Stomach (tissue), 9 donors: ENCODE results near the gene FBXO4. TPM values are rescaled to one million over a fixed set of nuclear protein-coding genes. Genes with fewer than 3 reads are reported as not detected.

Source experiments
- DNase-seq, 2 donors: peaks; one replicate each; pipeline versions ENCODE4 v3.0.0 to v3.0.0-alpha.2; 2013 to 2019
- H3K27ac ChIP-seq, 5 donors: fragments of 200-600 bp in 4 of 5; sonication (generic) in 4 of 5; one replicate each; pipeline ENCODE4 v1.5.1; 2013 to 2019; ENCODE audit warnings: mild to moderate bottlenecking in 1 of 5, moderate library complexity in 1 of 5
- H3K27me3 ChIP-seq, 3 donors: fragments of 200-600 bp; sonication (generic); one replicate each; pipeline ENCODE4 v1.5.1; 2017 to 2019; ENCODE audit warnings: mixed run types in 1 of 3
- H3K36me3 ChIP-seq, 4 donors: fragments of 200-600 bp; sonication (generic); 1 replicate in 3 of 4; 2 replicates in 1 of 4; pipeline ENCODE4 v1.5.1; 2016 to 2019
- H3K4me1 ChIP-seq, 4 donors: fragments of 200-600 bp; sonication (generic); one replicate each; pipeline ENCODE4 v1.5.1; 2016 to 2019
- H3K4me3 ChIP-seq, 4 donors: fragments of 200-600 bp; sonication (generic) in 3 of 4; one replicate each; pipeline ENCODE4 v1.5.1; 2016 to 2019; ENCODE audit warnings: mild to moderate bottlenecking in 1 of 4
- H3K9me3 ChIP-seq, 4 donors: fragments of 200-600 bp; sonication (generic); one replicate each; pipeline ENCODE4 v1.5.1; 2016 to 2019
- EP300 ChIP-seq: sonication (generic); formaldehyde crosslinking; IDR thresholded peaks from one replicate; pipeline ENCODE4 v1.6.1; 2017; ENCODE audit warnings: antibody characterized with exemption
- POLR2A ChIP-seq, 4 donors: fragments of 450-650 bp; IDR thresholded peaks; one replicate each; pipeline ENCODE4 v1.6.1; 2016; ENCODE audit warnings: antibody characterized with exemption in 4 of 4, control low read depth in 2 of 4, mild to moderate bottlenecking in 1 of 4, moderate library complexity in 1 of 4
- POLR2AphosphoS5 ChIP-seq, 3 donors: sonication (generic); formaldehyde crosslinking; IDR thresholded peaks; one replicate each; pipeline ENCODE4 v1.6.1; 2016; ENCODE audit warnings: antibody characterized with exemption in 3 of 3
- WGBS, 5 donors: extraction: QIAGEN DNeasy Blood & Tissue Kit in 3 of 5; methylation state at CpG; one replicate each; pipeline versions ENCODE4 v1.1.5 to v1.1.7; 2013 to 2018; 5-methylcytosine and 5-hydroxymethylcytosine counted together
- intact Hi-C: fragments of 100-400 bp; cut with DNase I; formaldehyde crosslinking; loops from one replicate; pipeline ENCODE4 v1.15.1; 2023; ENCODE audit warnings: low total_unique reads
- polyA plus RNA-seq, 3 donors: library from polyadenylated mRNA; stranded (reverse); fragments of 200-250 nt; gene quantifications; one replicate each; pipeline ENCODE4 v1.2.3, GENCODE V29; 2013
- total RNA-seq, 5 donors: library from RNA; depleted of rRNA; stranded (reverse); fragments of >200 nt; gene quantifications; one replicate each; pipeline versions ENCODE4 v1.1.0 to v1.2.3, GENCODE V29; 2014 to 2016
- TF ChIP-seq, protein P1 (sequence below), 7 experiments: fragments of 450-650 bp in 4 of 7; fragments of 200-600 bp in 3 of 7; sonication (generic) in 3 of 7; IDR thresholded peaks; one replicate each; pipeline ENCODE4 v1.5.1; 2016 to 2019; ENCODE audit warnings: antibody characterized with exemption in 7 of 7, control low read depth in 2 of 7, mild to moderate bottlenecking in 1 of 7
- donor health status: healthy with polysubstance abuse.
- donor health status: Bipolar disorder and iron deficiency.
- donor health status: healthy.

The FBXO4 gene
- total and polyA plus RNA-seq, 8 donors: 9.2 to 35.2 (median 16.8) TPM; not detected in 2

DNA sequence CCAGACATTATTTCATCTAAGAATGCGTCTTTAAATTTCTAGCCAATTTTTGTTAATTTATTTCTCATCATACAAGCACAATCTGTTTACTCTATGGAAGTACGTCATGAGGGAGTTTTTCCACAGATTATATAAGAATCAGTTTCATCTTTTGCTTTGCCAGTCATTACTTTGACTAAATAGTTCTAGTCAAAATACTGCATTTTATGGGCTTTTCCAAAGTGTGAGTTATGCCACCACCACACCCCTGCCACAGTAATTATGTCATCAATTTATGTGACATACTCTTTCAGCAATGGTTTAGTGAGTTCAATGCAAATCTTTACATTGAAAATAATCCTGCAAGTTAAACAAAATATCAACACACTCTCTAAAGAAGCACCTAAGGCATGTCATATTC lies 18.9 kb upstream of the FBXO4 start:
- Histone ChIP-seq H3K36me3 (peaks cover 21 to 43% (median 37%) of the 10 kb centered on the region in 4 donors), H3K27ac (no peak overlapping the region), H3K9me3 (no peaks in the 10 kb centered on the region), H3K4me1 (peaks cover 16 to 33% (median 25%) of the 10 kb centered on the region in 4 donors), H3K27me3 (no peaks in the 10 kb centered on the region), H3K4me3 (no peak overlapping the region)
- DNase-seq: no peak
- 80 to 85% (median 81%) methylated on average over 2 of the region's 2 CpGs for WGBS, 5 donors
- TF ChIP-seq EP300 (no peak), POLR2A (IDR thresholded peaks at IDR 0.05) (no peak), POLR2AphosphoS5 (IDR thresholded peaks at IDR 0.05) (no peak)
- TF ChIP-seq, protein P1, sequence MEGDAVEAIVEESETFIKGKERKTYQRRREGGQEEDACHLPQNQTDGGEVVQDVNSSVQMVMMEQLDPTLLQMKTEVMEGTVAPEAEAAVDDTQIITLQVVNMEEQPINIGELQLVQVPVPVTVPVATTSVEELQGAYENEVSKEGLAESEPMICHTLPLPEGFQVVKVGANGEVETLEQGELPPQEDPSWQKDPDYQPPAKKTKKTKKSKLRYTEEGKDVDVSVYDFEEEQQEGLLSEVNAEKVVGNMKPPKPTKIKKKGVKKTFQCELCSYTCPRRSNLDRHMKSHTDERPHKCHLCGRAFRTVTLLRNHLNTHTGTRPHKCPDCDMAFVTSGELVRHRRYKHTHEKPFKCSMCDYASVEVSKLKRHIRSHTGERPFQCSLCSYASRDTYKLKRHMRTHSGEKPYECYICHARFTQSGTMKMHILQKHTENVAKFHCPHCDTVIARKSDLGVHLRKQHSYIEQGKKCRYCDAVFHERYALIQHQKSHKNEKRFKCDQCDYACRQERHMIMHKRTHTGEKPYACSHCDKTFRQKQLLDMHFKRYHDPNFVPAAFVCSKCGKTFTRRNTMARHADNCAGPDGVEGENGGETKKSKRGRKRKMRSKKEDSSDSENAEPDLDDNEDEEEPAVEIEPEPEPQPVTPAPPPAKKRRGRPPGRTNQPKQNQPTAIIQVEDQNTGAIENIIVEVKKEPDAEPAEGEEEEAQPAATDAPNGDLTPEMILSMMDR (IDR thresholded peaks at IDR 0.05): no peak
- intact Hi-C loops: no loop called here

DNA sequence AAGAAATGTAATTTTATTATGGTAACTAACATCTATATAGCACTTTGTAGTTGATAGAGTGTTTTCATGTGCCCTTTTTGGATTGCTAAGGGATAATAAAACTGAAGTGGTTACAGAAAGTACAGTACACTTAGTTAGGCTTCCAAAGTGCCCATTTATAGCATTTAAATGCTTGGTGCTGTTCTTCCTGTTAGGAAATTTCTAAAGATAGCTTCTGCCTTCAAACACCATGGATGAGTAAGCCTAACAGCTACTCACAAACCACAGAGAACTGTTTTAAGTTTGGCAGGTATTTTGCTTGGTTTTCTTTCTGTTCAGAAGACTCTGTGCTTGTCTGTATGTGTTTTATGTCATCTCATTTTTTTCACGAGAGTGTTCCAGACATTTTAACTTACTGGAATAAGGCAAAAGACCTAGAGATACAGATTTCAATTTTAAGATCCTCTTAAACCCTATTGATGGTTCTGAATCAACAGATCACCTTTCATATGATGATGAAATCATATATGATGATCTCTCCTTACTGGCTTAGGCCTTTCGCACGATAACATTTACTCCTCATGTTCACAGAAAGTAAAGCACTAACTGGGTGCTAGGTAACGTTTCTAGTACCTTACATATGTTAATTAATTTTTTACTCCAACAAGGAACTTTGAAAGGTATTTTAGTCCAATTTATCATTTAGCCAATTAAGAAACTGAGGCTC lies 16.6 kb upstream of the FBXO4 start:
- peak overlapping the region in 2 of 5 donors; percentile 19 to 30 for H3K27ac ChIP-seq
- intact Hi-C loops: no loop called here
- WGBS, 5 donors: 86 to 96% (median 92%) methylated on average over 4 of the region's 4 CpGs
- H3K4me1 ChIP-seq: peaks cover 16 to 30% (median 22%) of the 10 kb centered on the region in 4 donors
- DNase-seq: no peak
- no peak overlapping the region for H3K4me3 ChIP-seq
- H3K36me3 ChIP-seq: peaks cover 37 to 67% (median 61%) of the 10 kb centered on the region in 4 donors
- H3K27me3 ChIP-seq: no peaks in the 10 kb centered on the region
- no peaks in the 10 kb centered on the region for H3K9me3 ChIP-seq
- TF ChIP-seq, protein P1 (IDR thresholded peaks at IDR 0.05): no peak
- no peak for TF ChIP-seq EP300
- no peak for TF ChIP-seq POLR2A (IDR thresholded peaks at IDR 0.05)

DNA sequence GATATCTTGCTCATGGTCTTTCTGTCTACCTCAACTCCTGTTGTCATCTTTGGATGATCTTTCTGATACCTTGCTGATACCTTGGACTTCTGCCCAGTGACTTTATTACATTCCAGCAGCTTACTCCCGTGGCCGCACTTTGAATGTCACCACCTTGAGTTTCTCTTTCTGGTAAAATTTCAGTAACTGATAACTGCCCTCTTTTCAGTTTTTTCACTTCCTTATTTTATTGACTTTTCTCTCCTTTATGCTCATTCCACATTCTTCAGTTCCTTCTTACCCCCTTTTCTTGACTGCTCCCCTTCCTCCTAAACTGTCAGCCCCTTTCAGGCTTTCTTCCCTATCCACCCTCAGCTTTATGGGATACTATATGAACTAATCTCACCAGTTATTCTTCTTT lies 7.0 kb upstream of the FBXO4 start:
- intact Hi-C loops: no loop called here
- Histone ChIP-seq H3K9me3 (no peaks in the 10 kb centered on the region), H3K4me3 (no peak overlapping the region), H3K4me1 (no peaks in the 10 kb centered on the region), H3K27ac (no peak overlapping the region), H3K36me3 (peaks cover 23 to 82% (median 75%) of the 10 kb centered on the region in 4 donors), H3K27me3 (no peaks in the 10 kb centered on the region)
- no peak for DNase-seq
- WGBS, 5 donors: 84 to 95% (median 87%) methylated on average over 2 of the region's 2 CpGs
- TF ChIP-seq, protein P1 (IDR thresholded peaks at IDR 0.05): no peak
- no peak for TF ChIP-seq POLR2A (IDR thresholded peaks at IDR 0.05)
- no peak for TF ChIP-seq POLR2AphosphoS5 (IDR thresholded peaks at IDR 0.05)
- TF ChIP-seq EP300: no peak

DNA sequence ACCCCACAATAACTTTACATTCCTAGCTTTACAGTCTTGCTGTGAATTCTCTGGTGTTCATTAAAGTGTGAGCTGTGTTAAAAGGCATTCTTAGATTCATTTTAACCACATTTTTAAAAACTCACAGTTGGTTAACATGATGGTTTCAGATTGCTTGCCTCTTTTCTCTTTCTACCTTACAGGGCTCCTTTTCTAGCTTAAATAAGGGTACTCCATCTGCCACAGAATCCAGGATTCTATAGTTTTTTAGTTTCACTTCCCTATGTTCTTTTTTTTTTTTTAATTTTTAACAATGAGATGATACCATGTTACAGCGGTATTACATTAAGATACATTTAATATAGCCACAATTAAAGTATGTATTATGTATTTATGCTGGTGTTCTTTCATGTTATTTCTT lies 3.9 kb upstream of the FBXO4 start:
- Histone ChIP-seq H3K36me3 (peaks cover 17 to 52% (median 48%) of the 10 kb centered on the region in 4 donors), H3K27ac (no peak overlapping the region), H3K4me3 (no peak overlapping the region), H3K4me1 (peaks cover 0 to 14% (median 7%) of the 10 kb centered on the region in 4 donors), H3K27me3 (no peaks in the 10 kb centered on the region), H3K9me3 (no peaks in the 10 kb centered on the region)
- WGBS, 5 donors: 92 to 97% (median 96%) methylated on average over 1 of the region's 1 CpG
- no peak for TF ChIP-seq POLR2A (IDR thresholded peaks at IDR 0.05)
- TF ChIP-seq, protein P1 (IDR thresholded peaks at IDR 0.05): no peak
- TF ChIP-seq EP300: no peak
- TF ChIP-seq POLR2AphosphoS5 (IDR thresholded peaks at IDR 0.05): no peak
- DNase-seq: no peak
- intact Hi-C loops: no loop called here
